NB4 (cell line): ENCODE data around the gene RETREG2.

Experiments
- DNase-seq: peaks from one replicate; pipeline ENCODE4 v3.0.0; 2010; ENCODE audit warnings: low read depth
- H3K4me3 ChIP-seq: one replicate; pipeline ENCODE4 v1.5.1; 2011; ENCODE audit warnings: mild to moderate bottlenecking, low read depth, low read length, moderate library complexity
- MYC ChIP-seq: IDR thresholded peaks from 2 replicates; pipeline ENCODE4 v1.6.1; 2011; ENCODE audit warnings: low read depth, low read length
- POLR2A ChIP-seq: IDR thresholded peaks from 2 replicates; pipeline ENCODE4 v1.6.1; 2011; ENCODE audit warnings: mild to moderate bottlenecking; ENCODE audit not compliant: insufficient read length; ENCODE audit errors: extremely low read depth
- TF ChIP-seq, protein P1 (sequence below): IDR thresholded peaks from one replicate; pipeline ENCODE4 v1.5.1; 2012; ENCODE audit warnings: low read depth, low read length
- TF ChIP-seq, protein P2 (sequence below): IDR thresholded peaks from 2 replicates; pipeline ENCODE4 v1.6.1; 2011; ENCODE audit warnings: low read depth, low read length

The RETREG2 gene

DNA sequence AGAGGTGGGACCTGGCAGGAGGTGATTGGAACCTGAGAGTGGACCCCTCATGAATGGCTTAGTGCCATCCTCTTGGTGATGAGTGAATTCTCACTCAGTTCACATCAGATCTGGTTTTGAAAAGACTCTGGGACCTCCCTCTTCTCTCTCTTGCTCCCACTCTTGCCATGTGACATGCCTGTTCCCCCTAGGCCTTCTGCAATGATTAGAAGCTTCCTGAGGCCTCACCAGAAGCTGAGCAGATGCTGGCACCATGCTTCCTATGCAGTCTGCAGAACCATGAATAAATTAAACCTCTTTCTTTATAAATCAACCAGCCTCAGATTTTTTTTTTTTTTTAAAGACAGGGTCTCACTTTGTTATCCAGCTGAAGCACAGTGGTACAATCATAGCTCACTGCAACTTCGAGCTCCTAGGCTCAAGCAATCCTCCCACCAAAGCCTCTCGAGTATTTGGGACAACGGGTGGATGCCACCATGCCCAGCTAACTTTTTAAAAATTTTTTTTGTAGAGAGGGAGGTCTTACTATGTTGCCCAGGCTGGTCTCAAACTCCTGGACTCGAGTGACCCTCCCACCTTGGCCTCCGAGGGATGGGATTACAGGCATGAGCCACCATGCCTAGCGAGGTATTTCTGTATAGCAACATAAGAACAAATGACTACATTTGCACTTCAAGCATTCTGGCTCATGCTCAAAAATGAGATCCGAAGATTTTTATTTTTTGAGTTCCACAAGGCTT is 26.5 kb downstream of the RETREG2 start:
- H3K4me3 ChIP-seq = no peak overlapping the region
- DNase-seq = no peak
- TF ChIP-seq, protein P1, sequence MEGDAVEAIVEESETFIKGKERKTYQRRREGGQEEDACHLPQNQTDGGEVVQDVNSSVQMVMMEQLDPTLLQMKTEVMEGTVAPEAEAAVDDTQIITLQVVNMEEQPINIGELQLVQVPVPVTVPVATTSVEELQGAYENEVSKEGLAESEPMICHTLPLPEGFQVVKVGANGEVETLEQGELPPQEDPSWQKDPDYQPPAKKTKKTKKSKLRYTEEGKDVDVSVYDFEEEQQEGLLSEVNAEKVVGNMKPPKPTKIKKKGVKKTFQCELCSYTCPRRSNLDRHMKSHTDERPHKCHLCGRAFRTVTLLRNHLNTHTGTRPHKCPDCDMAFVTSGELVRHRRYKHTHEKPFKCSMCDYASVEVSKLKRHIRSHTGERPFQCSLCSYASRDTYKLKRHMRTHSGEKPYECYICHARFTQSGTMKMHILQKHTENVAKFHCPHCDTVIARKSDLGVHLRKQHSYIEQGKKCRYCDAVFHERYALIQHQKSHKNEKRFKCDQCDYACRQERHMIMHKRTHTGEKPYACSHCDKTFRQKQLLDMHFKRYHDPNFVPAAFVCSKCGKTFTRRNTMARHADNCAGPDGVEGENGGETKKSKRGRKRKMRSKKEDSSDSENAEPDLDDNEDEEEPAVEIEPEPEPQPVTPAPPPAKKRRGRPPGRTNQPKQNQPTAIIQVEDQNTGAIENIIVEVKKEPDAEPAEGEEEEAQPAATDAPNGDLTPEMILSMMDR = no peak
- TF ChIP-seq MYC (no peak), POLR2A (no peak)
- TF ChIP-seq, protein P2, sequence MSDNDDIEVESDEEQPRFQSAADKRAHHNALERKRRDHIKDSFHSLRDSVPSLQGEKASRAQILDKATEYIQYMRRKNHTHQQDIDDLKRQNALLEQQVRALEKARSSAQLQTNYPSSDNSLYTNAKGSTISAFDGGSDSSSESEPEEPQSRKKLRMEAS = no peak

DNA sequence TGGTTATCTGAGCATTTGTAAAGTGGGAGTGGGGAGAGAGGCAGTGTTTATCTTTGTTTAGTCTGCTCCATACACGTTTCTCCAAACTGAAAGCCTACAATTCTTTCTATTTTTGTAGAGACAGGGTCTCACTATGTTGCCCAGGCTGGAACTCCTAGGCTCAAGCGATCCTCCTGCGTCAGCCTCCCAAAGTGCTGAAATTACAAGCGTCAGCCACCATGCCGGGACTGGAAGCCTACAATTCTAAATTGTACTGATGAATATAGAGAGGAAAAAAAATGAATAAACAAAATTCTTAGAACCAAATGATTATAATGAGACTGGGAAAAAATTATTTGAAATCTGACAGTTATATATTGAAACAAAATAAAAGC is 27.1 kb downstream of the RETREG2 start:
- H3K4me3 ChIP-seq = no peak overlapping the region
- no peak for DNase-seq
- TF ChIP-seq, protein P1 = no peak
- TF ChIP-seq, protein P2 = no peak
- no peak for TF ChIP-seq POLR2A
- no peak for TF ChIP-seq MYC

- TF ChIP-seq, protein P1 = no peak
- TF ChIP-seq POLR2A = no peak
- TF ChIP-seq, protein P2 = no peak
- TF ChIP-seq MYC = no peak
- H3K4me3 ChIP-seq = peak overlapping the region; percentile 75
Measured at GRCh38 chr2:219205981-219206327, 27.9 kb downstream of the RETREG2 start.

DNA sequence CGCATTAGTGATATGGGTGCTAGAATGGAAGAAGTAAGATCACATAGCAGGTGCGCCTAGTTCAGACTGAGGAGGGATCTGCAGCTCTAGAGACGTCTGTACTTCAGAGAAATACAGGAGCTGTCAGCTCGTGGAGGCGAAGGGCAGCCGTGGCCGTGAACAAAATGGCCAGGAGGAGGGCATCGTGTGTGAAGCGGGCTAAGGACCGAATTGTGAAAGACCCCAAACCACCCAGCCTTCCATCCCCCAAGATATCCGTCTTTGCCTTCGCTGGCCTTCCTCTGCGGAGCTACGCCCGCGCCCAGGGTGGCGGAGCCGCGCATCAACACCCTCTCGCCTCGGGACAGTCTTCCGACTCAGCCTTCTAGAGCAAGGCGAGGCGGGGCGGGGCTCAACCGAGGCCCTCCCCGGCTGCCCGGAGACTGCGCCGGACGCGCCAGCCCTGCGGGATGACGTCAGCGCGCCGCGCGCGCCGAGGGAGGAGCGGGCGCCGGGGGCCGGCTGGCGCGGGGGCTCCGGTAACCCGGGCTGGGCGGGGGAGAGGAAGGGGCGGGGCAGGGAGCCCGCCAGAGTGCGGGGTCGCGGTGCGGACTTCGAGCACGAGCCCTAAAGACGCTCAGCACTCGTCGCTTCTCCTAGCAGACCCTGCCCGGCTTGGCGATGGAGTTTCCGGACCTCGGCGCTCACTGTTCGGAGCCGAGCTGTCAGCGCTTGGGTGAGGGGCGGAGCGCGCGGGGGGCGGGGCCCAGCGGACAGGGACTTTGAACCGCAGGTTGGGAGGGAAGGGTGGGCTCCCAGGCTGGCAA is 28.5 kb downstream of the RETREG2 start, which contains the start of gene ZFAND2B:
ZFAND2B (plus strand) TSS at position 455 of the 806 bp plus-strand sequence; CDS start at position 661, 206 bp downstream.
- DNase-seq = peak; percentile 95
- peak within 1 kb of the TSS; percentile 75 for H3K4me3 ChIP-seq
- TF ChIP-seq, protein P2 = peak; percentile 52; the same call in 1 of the 2 replicates
- TF ChIP-seq POLR2A (peak; percentile 97), MYC (peak; percentile 76)
- TF ChIP-seq, protein P1 = no peak

More at GRCh38 chr2:219205981-219206327, 27.9 kb downstream of the RETREG2 start:
- DNase-seq = no peak

- no peak for DNase-seq
- TF ChIP-seq POLR2A (no peak), MYC (no peak)
- TF ChIP-seq, protein P2 = no peak
- TF ChIP-seq, protein P1 = no peak
- H3K4me3 ChIP-seq = peak overlapping the region; percentile 58
Measured at GRCh38 chr2:219207134-219207883, 29.2 kb downstream of the RETREG2 start.
